MM.1S (cell line): ENCODE data around the gene ZNF692.

Experiments
- CTCF ChIP-seq: fragments of 300-600 bp; sonication (generic); IDR thresholded peaks from 2 replicates; pipeline ENCODE4 v1.5.1; 2016; ENCODE audit warnings: antibody characterized with exemption, low read length, mixed read lengths
- EZH2 ChIP-seq: fragments of 300-600 bp; sonication (generic); optimal IDR thresholded peaks from 2 replicates; pipeline ENCODE3; 2017; ENCODE audit warnings: low read depth, mild to moderate bottlenecking, antibody characterized with exemption, low read length, mixed read lengths
- EZH2phosphoT487 ChIP-seq: fragments of 300-600 bp; sonication (generic); IDR thresholded peaks from 2 replicates; pipeline ENCODE4 v1.6.1; 2018; ENCODE audit warnings: antibody characterized with exemption, low read length

GRCh38 chr1:248840946-248841345, 17.9 kb downstream of the ZNF692 start:
- TF ChIP-seq EZH2 (no peak), CTCF (no peak), EZH2phosphoT487 (no peak)
